C4-2B (cell line): ENCODE measurements around the gene PGP.
"Not testable (repeated sequence)": the region's sequence is repeated elsewhere in the genome, so short reads cannot be mapped to it uniquely, and the experiment has no call there.

Experiments used
- H3K27ac ChIP-seq: fragments of 450-650 bp; 2 replicates; pipeline ENCODE4 v1.5.1; 2017
- ZFX ChIP-seq: fragments of 450-650 bp; IDR thresholded peaks from 2 replicates; pipeline ENCODE4 v1.6.1; 2017
- TF ChIP-seq, protein P1 (sequence below): fragments of 450-650 bp; conservative IDR thresholded peaks from 2 replicates; pipeline ENCODE4 v1.5.1; 2017; ENCODE audit warnings: mild to moderate bottlenecking

Gene PGP, protein sequence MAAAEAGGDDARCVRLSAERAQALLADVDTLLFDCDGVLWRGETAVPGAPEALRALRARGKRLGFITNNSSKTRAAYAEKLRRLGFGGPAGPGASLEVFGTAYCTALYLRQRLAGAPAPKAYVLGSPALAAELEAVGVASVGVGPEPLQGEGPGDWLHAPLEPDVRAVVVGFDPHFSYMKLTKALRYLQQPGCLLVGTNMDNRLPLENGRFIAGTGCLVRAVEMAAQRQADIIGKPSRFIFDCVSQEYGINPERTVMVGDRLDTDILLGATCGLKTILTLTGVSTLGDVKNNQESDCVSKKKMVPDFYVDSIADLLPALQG

GRCh38 chr16:2214719-2214968 is at the start of gene PGP:
PGP (minus strand) TSS chr16:2214840; CDS start chr16:2214777, 63 bp downstream.
- no peak for TF ChIP-seq ZFX
- TF ChIP-seq, protein P1, sequence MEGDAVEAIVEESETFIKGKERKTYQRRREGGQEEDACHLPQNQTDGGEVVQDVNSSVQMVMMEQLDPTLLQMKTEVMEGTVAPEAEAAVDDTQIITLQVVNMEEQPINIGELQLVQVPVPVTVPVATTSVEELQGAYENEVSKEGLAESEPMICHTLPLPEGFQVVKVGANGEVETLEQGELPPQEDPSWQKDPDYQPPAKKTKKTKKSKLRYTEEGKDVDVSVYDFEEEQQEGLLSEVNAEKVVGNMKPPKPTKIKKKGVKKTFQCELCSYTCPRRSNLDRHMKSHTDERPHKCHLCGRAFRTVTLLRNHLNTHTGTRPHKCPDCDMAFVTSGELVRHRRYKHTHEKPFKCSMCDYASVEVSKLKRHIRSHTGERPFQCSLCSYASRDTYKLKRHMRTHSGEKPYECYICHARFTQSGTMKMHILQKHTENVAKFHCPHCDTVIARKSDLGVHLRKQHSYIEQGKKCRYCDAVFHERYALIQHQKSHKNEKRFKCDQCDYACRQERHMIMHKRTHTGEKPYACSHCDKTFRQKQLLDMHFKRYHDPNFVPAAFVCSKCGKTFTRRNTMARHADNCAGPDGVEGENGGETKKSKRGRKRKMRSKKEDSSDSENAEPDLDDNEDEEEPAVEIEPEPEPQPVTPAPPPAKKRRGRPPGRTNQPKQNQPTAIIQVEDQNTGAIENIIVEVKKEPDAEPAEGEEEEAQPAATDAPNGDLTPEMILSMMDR = no peak
- peak within 1 kb of the TSS; percentile 94 for H3K27ac ChIP-seq

DNA sequence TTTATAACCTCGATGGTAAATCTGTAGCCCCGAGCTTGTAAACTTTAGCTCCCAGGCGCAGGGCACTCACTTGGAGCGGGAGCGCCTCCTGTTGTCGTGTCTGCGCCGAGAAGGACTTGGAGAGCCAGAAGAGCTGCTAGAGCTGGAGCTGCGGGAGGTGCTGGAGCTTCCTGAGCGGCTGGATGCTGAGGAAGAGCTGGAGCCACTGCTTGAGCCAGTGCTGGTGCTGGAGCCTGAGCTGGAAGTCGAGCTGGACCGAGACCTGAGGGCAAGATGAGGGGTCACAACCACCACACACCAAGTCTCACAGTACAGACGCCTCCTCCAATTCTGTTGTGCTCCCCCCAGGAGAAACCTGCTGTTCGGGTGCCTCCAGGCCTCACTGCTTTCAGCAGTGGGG is 48.4 kb upstream of the PGP start:
- H3K27ac ChIP-seq = peak overlapping the region; percentile 0; the same call in 1 of the 2 replicates

DNA sequence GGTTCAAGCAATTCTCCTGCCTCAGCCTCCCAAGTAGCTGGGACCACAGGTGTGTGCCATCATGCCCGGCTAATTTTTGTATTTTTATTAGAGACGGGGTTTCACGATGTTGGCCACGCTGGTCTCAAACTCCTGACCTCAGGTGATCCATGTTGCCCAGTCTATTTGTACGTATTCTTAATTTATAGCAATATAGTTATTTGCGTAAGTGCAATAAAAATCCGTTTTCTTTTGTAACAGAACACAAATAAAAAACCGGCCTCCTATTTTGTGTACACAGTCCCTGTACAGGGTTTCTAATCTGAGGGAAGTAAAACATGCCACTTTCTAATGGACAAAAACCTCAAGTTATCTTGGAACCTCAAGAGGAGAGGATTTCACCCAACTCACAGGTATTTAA is 45.6 kb upstream of the PGP start:
- TF ChIP-seq ZFX = no peak
- TF ChIP-seq, protein P1 = no peak
- peak overlapping the region; percentile 29; the same call in 1 of the 2 replicates for H3K27ac ChIP-seq

DNA sequence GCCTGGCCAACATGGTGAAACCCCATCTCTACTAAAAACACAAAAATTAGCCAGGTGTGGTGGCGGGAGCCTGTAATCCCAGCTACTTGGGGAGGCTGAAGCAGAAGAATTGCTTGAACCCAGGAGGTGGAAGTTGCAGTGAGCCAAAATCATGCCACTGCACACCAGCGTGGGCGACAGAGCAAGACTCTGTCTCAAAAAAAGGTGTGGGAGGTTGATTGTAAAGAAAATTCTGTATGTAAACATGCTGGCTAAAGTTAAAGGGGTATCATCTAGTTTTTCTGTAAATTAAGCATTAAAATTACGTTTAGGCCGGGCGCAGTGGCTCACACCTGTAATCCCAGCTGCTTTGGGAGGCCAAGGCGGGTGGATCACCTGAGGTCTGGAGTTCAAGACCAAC is 43.9 kb upstream of the PGP start:
- H3K27ac ChIP-seq = not testable (repeated sequence)

GRCh38 chr16:2257726-2258125 is 43.1 kb upstream of the PGP start:
- no peak overlapping the region for H3K27ac ChIP-seq
- TF ChIP-seq, protein P1 = no peak
- no peak for TF ChIP-seq ZFX

GRCh38 chr16:2256531-2257140 is 42.0 kb upstream of the PGP start:
- TF ChIP-seq ZFX = no peak
- TF ChIP-seq, protein P1 = no peak
- H3K27ac ChIP-seq = no peak overlapping the region

DNA sequence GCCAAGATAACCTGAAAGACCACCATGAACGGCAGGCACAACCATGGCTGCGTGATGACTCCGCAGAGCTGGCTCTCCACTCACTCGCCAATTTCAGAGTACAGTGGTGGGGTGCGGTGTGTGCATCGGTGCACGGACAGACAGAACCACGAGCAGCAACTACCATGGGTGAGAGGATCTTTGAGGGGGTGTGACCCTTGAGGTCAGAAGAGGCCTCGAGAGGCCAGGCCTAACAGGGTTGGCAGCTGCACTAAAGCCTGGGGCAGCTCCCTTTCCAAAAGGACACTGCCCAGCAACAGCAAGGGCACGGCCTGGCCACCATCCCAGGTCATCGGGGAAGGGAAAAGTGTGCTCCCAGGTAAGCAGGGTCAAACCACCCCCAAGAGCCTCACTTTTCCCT is 38.7 kb upstream of the PGP start:
- TF ChIP-seq, protein P1 = no peak
- TF ChIP-seq ZFX = no peak
- no peak overlapping the region; the same call in 1 of the 2 replicates for H3K27ac ChIP-seq

DNA sequence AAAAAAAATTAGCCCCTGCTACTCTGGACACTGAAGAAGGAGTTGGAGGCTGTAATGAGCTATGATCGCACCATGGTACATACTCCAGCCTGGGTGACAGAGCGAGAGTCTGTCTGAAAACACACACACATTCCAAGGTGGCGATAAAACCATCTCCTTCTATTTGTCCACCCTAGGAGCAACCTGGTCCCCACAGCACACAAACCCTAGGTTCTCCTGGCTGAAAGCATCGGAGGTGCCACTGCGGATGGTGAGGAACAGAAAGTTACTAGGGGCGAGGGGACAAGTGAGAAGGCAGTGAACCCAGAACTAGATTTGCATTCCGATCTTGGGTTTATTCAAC is 38.1 kb upstream of the PGP start:
- TF ChIP-seq, protein P1 = no peak
- TF ChIP-seq ZFX = no peak
- peak overlapping the region; percentile 83 for H3K27ac ChIP-seq
